Fibroblast of lung (primary cell): ENCODE results near the gene PRDM7.

Experiments
- CTCF ChIP-seq, 2 donors: IDR thresholded peaks in 1 of 2; conservative IDR thresholded peaks in 1 of 2; 1 replicate in 1 of 2; 2 replicates in 1 of 2; pipeline ENCODE4 v1.5.1; 2011 to 2012; ENCODE audit warnings: low read length in 2 of 2, control low read depth in 1 of 2, inconsistent platforms in 1 of 2, low read depth in 1 of 2, mild to moderate bottlenecking in 1 of 2
- EZH2 ChIP-seq: IDR thresholded peaks from 2 replicates; pipeline ENCODE4 v1.5.1; 2012; ENCODE audit warnings: low read length, control low read depth, mild to moderate bottlenecking; ENCODE audit errors: missing control alignments

GRCh38 chr16:90010676-90011507 lies 66.2 kb downstream of the PRDM7 start:
- TF ChIP-seq CTCF (conservative IDR thresholded peaks at IDR 0.05 in 1 of 2, IDR thresholded peaks at IDR 0.05 in 1 of 2; ENCODE audit: low read depth in 1 of 2, low read length in 2 of 2) (no peak), EZH2 (no peak)
